HepG2 (cell line): Measurements from ENCODE around the gene PDE9A. TPM values are rescaled to one million over a fixed set of nuclear protein-coding genes. Genes with fewer than 3 reads are reported as not detected.

Experiments
- ATAC-seq: fragments of 200-7000 bp; cut with Tn5 transposase; 3 replicates; pipeline ENCODE4 v1.9.1; 2020; ENCODE audit warnings: mild to moderate bottlenecking, moderate library complexity
- BruUV-seq: library from RNA; stranded (reverse); fragments of 400-500 nt; replicated peaks from 2 replicates; lab custom pipeline; 2021; lab: Mats Ljungman, UMichigan
- CTCF ChIA-PET: fragments of 300-600 bp; formaldehyde crosslinking; extraction: SDS; loops from one replicate; lab custom pipeline; 2021; ENCODE audit warnings: low total read pairs, inconsistent platforms, low intra/inter-chr PET ratio; lab: Yijun Ruan, JAX
- POLR2A ChIA-PET: fragments of 350-600 bp; sonication (Branson Sonifier 250); formaldehyde crosslinking; loops from one replicate; lab custom pipeline; 2020; ENCODE audit warnings: antibody characterized with exemption, inconsistent platforms; lab: Yijun Ruan, JAX
- DNase-seq: peaks from one replicate; pipeline ENCODE4 v3.0.0-alpha.2; 2015; ENCODE audit warnings: low spot score
- FAIRE-seq: peaks from 3 replicates; lab custom pipeline; 2011; peaks lifted over from hg19 to GRCh38; lab: Jason Lieb, UNC
- H2AFZ ChIP-seq: one replicate; pipeline ENCODE4 v1.6.1; 2011; ENCODE audit warnings: low read length, inconsistent platforms
- H3K27ac ChIP-seq: fragments of 300-600 bp; 3 replicates; pipeline ENCODE4 v1.8.0; 2011; ENCODE audit warnings: mixed run types, mild to moderate bottlenecking, mixed read lengths, low read length, inconsistent platforms; ENCODE audit not compliant: insufficient read depth; ENCODE audit errors: extremely low read length
- H3K27me3 ChIP-seq, 2 experiments: fragments of 200-600 bp in 1 of 2; 2 replicates in 1 of 2; 3 replicates in 1 of 2; pipeline versions ENCODE4 v1.6.0 to v1.8.0; 2011; ENCODE audit warnings: low read length in 2 of 2, mild to moderate bottlenecking in 2 of 2, moderate library complexity in 2 of 2, inconsistent platforms in 1 of 2; ENCODE audit not compliant: insufficient read depth in 2 of 2, control insufficient read depth in 1 of 2
- H3K36me3 ChIP-seq, 2 experiments: fragments of 200-600 bp in 1 of 2; replicated peaks in 1 of 2; 2 replicates in 1 of 2; 3 replicates in 1 of 2; pipeline versions ENCODE4 v1.5.1 to v1.8.0; 2011; ENCODE audit warnings: low read length in 2 of 2, inconsistent platforms in 1 of 2; ENCODE audit not compliant: insufficient read depth in 2 of 2, control insufficient read depth in 1 of 2
- H3K4me1 ChIP-seq: 2 replicates; pipeline ENCODE4 v1.5.1; 2012; ENCODE audit warnings: low read length, inconsistent platforms; ENCODE audit not compliant: insufficient read depth
- H3K4me2 ChIP-seq: 2 replicates; pipeline ENCODE4 v1.6.0; 2011; ENCODE audit warnings: low read depth, low read length, inconsistent platforms
- H3K4me3 ChIP-seq, 3 experiments: fragments of 200-600 bp in 1 of 3; sonication (generic), shearing (Covaris generic) in 1 of 3; replicated peaks in 1 of 3; 2 replicates each; pipeline ENCODE4 v1.5.1; 2011 to 2016; ENCODE audit warnings: low read length in 3 of 3, inconsistent platforms in 2 of 3, low read depth in 2 of 3, mild to moderate bottlenecking in 2 of 3, control low read depth in 1 of 3, mixed read lengths in 1 of 3; ENCODE audit not compliant: insufficient read depth in 1 of 3
- H3K79me2 ChIP-seq: one replicate; pipeline ENCODE4 v1.6.1; 2011; ENCODE audit warnings: low read length, inconsistent platforms; ENCODE audit not compliant: insufficient read depth
- H3K9ac ChIP-seq: 2 replicates; pipeline ENCODE4 v1.6.0; 2011; ENCODE audit warnings: mild to moderate bottlenecking, low read depth, low read length, inconsistent platforms; ENCODE audit not compliant: insufficient read depth
- H3K9me3 ChIP-seq: 2 replicates; pipeline ENCODE4 v1.5.1; 2012; ENCODE audit warnings: mild to moderate bottlenecking, low read length
- H4K20me1 ChIP-seq: 2 replicates; pipeline ENCODE4 v1.6.0; 2011; ENCODE audit warnings: inconsistent platforms, mild to moderate bottlenecking, low read length, moderate library complexity; ENCODE audit not compliant: insufficient read depth
- ARID5B ChIP-seq: IDR thresholded peaks from 2 replicates; pipeline ENCODE4 v1.4.0; 2020; ENCODE audit warnings: mild to moderate bottlenecking, missing genetic modification reagents
- BATF2 ChIP-seq: sonication (generic); formaldehyde crosslinking; IDR thresholded peaks from 2 replicates; pipeline ENCODE4 v1.8.0; 2022; ENCODE audit warnings: mild to moderate bottlenecking, missing genetic modification reagents, moderate library complexity
- CEBPG ChIP-seq: IDR thresholded peaks from 2 replicates; pipeline ENCODE4 v1.6.1; 2016
- FOXO1 ChIP-seq: sonication (generic); formaldehyde crosslinking; IDR thresholded peaks from 2 replicates; pipeline ENCODE4 v1.4.0; 2020; ENCODE audit warnings: missing genetic modification reagents
- MYC ChIP-seq: sonication (generic); formaldehyde crosslinking; IDR thresholded peaks from 2 replicates; pipeline ENCODE4 v1.9.0; 2021; ENCODE audit warnings: missing genetic modification reagents, borderline replicate concordance
- NCOA2 ChIP-seq: sonication (generic); formaldehyde crosslinking; IDR thresholded peaks from 2 replicates; pipeline ENCODE4 v1.8.0; 2022; ENCODE audit warnings: inconsistent platforms
- RFX1 ChIP-seq: fragments of 450-650 bp; IDR thresholded peaks from 2 replicates; pipeline ENCODE4 v1.6.1; 2017
- ZNF230 ChIP-seq: sonication (generic); formaldehyde crosslinking; IDR thresholded peaks from 2 replicates; pipeline ENCODE4 v1.4.0; 2020; ENCODE audit warnings: mild to moderate bottlenecking, missing genetic modification reagents
- ZNF280D ChIP-seq: sonication (generic); formaldehyde crosslinking; IDR thresholded peaks from 2 replicates; pipeline ENCODE4 v1.5.1; 2020; ENCODE audit warnings: mild to moderate bottlenecking, missing genetic modification reagents
- ZNF44 ChIP-seq: sonication (generic); formaldehyde crosslinking; IDR thresholded peaks from 2 replicates; pipeline ENCODE4 v1.5.1; 2020; ENCODE audit warnings: mild to moderate bottlenecking, missing genetic modification reagents
- ZNF598 ChIP-seq: sonication (generic); formaldehyde crosslinking; IDR thresholded peaks from 2 replicates; pipeline ENCODE4 v1.5.1; 2020; ENCODE audit warnings: mild to moderate bottlenecking, missing genetic modification reagents, borderline replicate concordance
- WGBS: methylation state at CpG from one replicate; pipeline ENCODE4 v1.1.6; 2017; ENCODE audit warnings: low lambda C conversion rate; 5-methylcytosine and 5-hydroxymethylcytosine counted together
- in situ Hi-C: cut with HindIII; loops from 2 replicates; pipeline ENCODE4 v1.10.0; 2017; ENCODE audit warnings: low pct_unique_long_range_greater_than_20kb; ENCODE audit not compliant: extremely low pct_ligation_motif_present
- intact Hi-C: fragments of 100-400 bp; cut with micrococcal nuclease; formaldehyde crosslinking; loops from one replicate; pipeline ENCODE4 v1.10.0; 2022; ENCODE audit not compliant: unreplicated experiment
- polyA plus RNA-seq, 8 experiments: library from polyadenylated mRNA; depleted of rRNA in 3 of 8; stranded (reverse) in 7 of 8; unstranded in 1 of 8; fragments of >200 nt; fragmentation: Illumina TruSeq in 4 of 8; extraction: Trizol in 4 of 8; gene quantifications; 2 replicates each; pipeline versions ENCODE4 v1.2.1 to v1.2.3, GENCODE V29; 2011 to 2016; ENCODE audit warnings: low read depth in 4 of 8, missing spikeins in 1 of 8, mixed read lengths in 1 of 8; ENCODE audit not compliant: insufficient read depth in 1 of 8
- total RNA-seq, 5 experiments: library from RNA; depleted of rRNA; stranded (reverse); fragments of >200 nt; fragmentation: Illumina TruSeq; extraction: Trizol; gene quantifications; 2 replicates each; pipeline ENCODE4 v1.2.3, GENCODE V29; 2016; ENCODE audit warnings: low read depth in 1 of 5

Gene PDE9A
- total and polyA plus RNA-seq, 2 of the 13 experiments (the other 11 are each of a cell fraction or from before 2014, with no cell fraction given), result 4.6 to 19.7 TPM

GRCh38 chr21:42671778-42672593 lies 18.6 kb downstream of the PDE9A start (continued):
- TF ChIP-seq ARID5B (CRISPR knock-in tag) (peak; percentile 71), NCOA2 (CRISPR knock-in tag) (peak; percentile 48; the same call in 1 of the 2 replicates), ZNF230 (CRISPR knock-in tag) (no peak)

GRCh38 chr21:42672699-42673458 lies 19.5 kb downstream of the PDE9A start:
- in situ Hi-C loops, result loop anchor here (25.0 kb wide), 1 partner anchor 89 kb away; no protein-coding TSS in a partner anchor
- Histone ChIP-seq H3K9ac (no peak overlapping the region), H3K27me3 (no peaks in the 10 kb centered on the region), H3K4me1 (peaks cover 29% of the 10 kb centered on the region), H3K36me3 (no peaks in the 10 kb centered on the region; a peak in 1 of 5 replicates), H2AFZ (no peak overlapping the region), H3K27ac (no peak overlapping the region), H3K79me2 (no peaks in the 10 kb centered on the region), H3K4me3 (no peak overlapping the region), H4K20me1 (peaks cover 20% of the 10 kb centered on the region; the same call in 1 of the 2 replicates), H3K9me3 (no peaks in the 10 kb centered on the region), H3K4me2 (no peak overlapping the region)
- DNase-seq, result no peak
- FAIRE-seq, result no peak
- peak; percentile 34; the same call in 2 of the 3 replicates for ATAC-seq
- 70% methylated on average over 20 of the region's 24 CpGs for WGBS
- POLR2A ChIA-PET, result interaction anchor here (1.3 kb wide), 1 partner anchor 61 kb away, joined by 5 read pairs; no protein-coding TSS in a partner anchor
- CTCF ChIA-PET, result no interaction called here
- intact Hi-C loops, result no loop called here
- BruUV-seq, result no TSS peak
- no peak for TF ChIP-seq ZNF598
- no peak for TF ChIP-seq MYC
- no peak for TF ChIP-seq ZNF44 (CRISPR knock-in tag)
- 0 out of 2 replicates have a peak, but pooled peaks have one; percentile 19 for TF ChIP-seq CEBPG (CRISPR knock-in tag)
- TF ChIP-seq ZNF280D (CRISPR knock-in tag), result 0 out of 2 replicates have a peak, but pooled peaks have one; percentile 54
- no peak for TF ChIP-seq FOXO1 (CRISPR knock-in tag)
- no peak for TF ChIP-seq BATF2 (CRISPR knock-in tag)
- TF ChIP-seq RFX1, result no peak
